Left colon (tissue), 2 donors: ENCODE results near the gene SLC22A4. TPM values are rescaled to one million over a fixed set of nuclear protein-coding genes. Genes with fewer than 3 reads are reported as not detected.

Experiments
- microRNA-seq, 2 donors: library from miRNA; unstranded; fragments of <30 nt; microRNA quantifications; one replicate each; pipeline versions ENCODE4 v1.1.0 to v1.2.0, GENCODE V29; 2020
- total RNA-seq, 2 donors: library from RNA; stranded (reverse); fragmentation: NEBNext Ultra II Directional; extraction: Animal tissue kit (Norgen Biotek cat#: 25700); gene quantifications; one replicate each; pipeline ENCODE4 v1.2.1, GENCODE V29; 2021
- donor health status: DM: no; HTN: no; CAD: no.
- donor health status: DM: yes; HTN: yes; CAD: no.

Gene SLC22A4
- total RNA-seq, 2 donors from 2014 or later: 3.8 to 7.3 TPM

Small RNAs within 50 kb of the gene (microRNA-seq; reads per million reads assigned to microRNA genes)
- gene MIR3936: 0 to 0.53 reads per million in 2 donors

Other genes starting within 250 kb of the SLC22A4 start
- gene IL3, start 233.7 kb upstream of the SLC22A4 start, total RNA-seq: not detected
- gene CSF2, start 220.6 kb upstream of the SLC22A4 start, total RNA-seq: not detected
- gene P4HA2, start 66.5 kb upstream of the SLC22A4 start, total RNA-seq: 10 to 100 TPM; 56.7 to 69.4 TPM
- 10 to 100 TPM in 1 of 2 donors, 1 to 10 TPM in 1; 1.5 to 11.9 TPM for gene PDLIM4, start 36.7 kb upstream of the SLC22A4 start, total RNA-seq
- gene SLC22A5, start 75.3 kb downstream of the SLC22A4 start, total RNA-seq: 10 to 100 TPM; 35.2 to 59.3 TPM
- gene IRF1, start 196.4 kb downstream of the SLC22A4 start, total RNA-seq: 100 to 1,000 TPM in 1 of 2 donors, 10 to 100 TPM in 1; 97.7 to 126 TPM
- gene IL5, start 249.1 kb downstream of the SLC22A4 start, total RNA-seq: not detected